HG03520 (cell line): ENCODE measurements around the gene PWP1.
"Not testable (repeated sequence)": the region's sequence is repeated elsewhere in the genome, so short reads cannot be mapped to it uniquely, and the experiment has no call there.

ENCODE experiments used
- ATAC-seq: cut with Tn5 transposase; IDR thresholded peaks from one replicate; pipeline ENCODE4 v1.9.1; 2021; ENCODE audit warnings: mild to moderate bottlenecking, moderate library complexity; ENCODE audit not compliant: unreplicated experiment

The PWP1 gene

GRCh38 chr12:107667464-107667863 lies 18.1 kb upstream of the PWP1 start:
- no peak for ATAC-seq

- ATAC-seq, result no peak
Measured at GRCh38 chr12:107668320-107669098, 17.1 kb upstream of the PWP1 start.

GRCh38 chr12:107669946-107670345 lies 15.7 kb upstream of the PWP1 start:
- no peak for ATAC-seq

GRCh38 chr12:107670999-107671643 lies 14.5 kb upstream of the PWP1 start:
- peak; percentile 65 for ATAC-seq

- ATAC-seq, result no peak
Measured at GRCh38 chr12:107677671-107678070, 7.9 kb upstream of the PWP1 start.

- no peak for ATAC-seq
Measured at GRCh38 chr12:107679336-107679735, 6.3 kb upstream of the PWP1 start.

GRCh38 chr12:107681455-107681835 lies 4.2 kb upstream of the PWP1 start:
- ATAC-seq, result no peak

- ATAC-seq, result no peak
Measured at GRCh38 chr12:107681836-107682820, 3.5 kb upstream of the PWP1 start.

- no peak for ATAC-seq
Measured at GRCh38 chr12:107684029-107684795, 1.4 kb upstream of the PWP1 start.

- no peak for ATAC-seq
Measured at GRCh38 chr12:107684990-107685359, 624 bp upstream of the PWP1 start.

GRCh38 chr12:107695772-107696171 lies 10.2 kb downstream of the PWP1 start:
- not testable (repeated sequence) for ATAC-seq

- no peak for ATAC-seq
Measured at GRCh38 chr12:107702106-107702505, 16.5 kb downstream of the PWP1 start.

GRCh38 chr12:107704041-107704440 lies 18.4 kb downstream of the PWP1 start:
- ATAC-seq, result no peak

GRCh38 chr12:107705522-107705921 lies 19.9 kb downstream of the PWP1 start:
- not testable (repeated sequence) for ATAC-seq

GRCh38 chr12:107715780-107716179 lies 30.2 kb downstream of the PWP1 start:
- no peak for ATAC-seq

- no peak for ATAC-seq
Measured at GRCh38 chr12:107718606-107719005, 33.0 kb downstream of the PWP1 start.

- not testable (repeated sequence) for ATAC-seq
Measured at GRCh38 chr12:107727327-107727726, 41.7 kb downstream of the PWP1 start.

GRCh38 chr12:107727742-107728141 lies 42.1 kb downstream of the PWP1 start:
- ATAC-seq, result not testable (repeated sequence)

GRCh38 chr12:107730618-107731341 lies 45.2 kb downstream of the PWP1 start:
- ATAC-seq, result no peak

- ATAC-seq, result no peak
Measured at GRCh38 chr12:107731366-107731765, 45.8 kb downstream of the PWP1 start.
